GM19438 (cell line): ENCODE data around the gene CDX1.

ENCODE experiments used
- ATAC-seq: cut with Tn5 transposase; IDR thresholded peaks from one replicate; pipeline ENCODE4 v1.9.1; 2021; ENCODE audit warnings: low read depth; ENCODE audit not compliant: unreplicated experiment

The CDX1 gene

DNA sequence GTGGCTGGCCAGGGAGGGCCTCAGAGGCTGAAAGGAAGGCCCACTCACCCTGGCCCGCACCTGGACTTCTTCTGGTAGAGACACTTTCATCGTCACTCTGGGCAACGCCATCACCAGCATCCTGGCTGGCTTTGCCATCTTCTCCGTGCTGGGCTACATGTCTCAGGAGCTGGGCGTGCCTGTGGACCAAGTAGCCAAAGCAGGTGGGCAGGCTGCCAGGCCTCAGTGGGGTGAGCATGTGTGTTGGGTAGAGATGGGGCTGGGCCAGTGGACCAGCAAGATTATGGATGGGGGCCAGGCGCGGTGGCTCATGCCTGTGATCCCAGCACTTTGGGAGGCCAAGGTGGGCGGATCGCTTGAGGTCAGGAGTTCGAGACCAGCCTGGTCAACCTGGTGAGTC, 35.9 kb downstream of the CDX1 start:
- ATAC-seq: no peak

DNA sequence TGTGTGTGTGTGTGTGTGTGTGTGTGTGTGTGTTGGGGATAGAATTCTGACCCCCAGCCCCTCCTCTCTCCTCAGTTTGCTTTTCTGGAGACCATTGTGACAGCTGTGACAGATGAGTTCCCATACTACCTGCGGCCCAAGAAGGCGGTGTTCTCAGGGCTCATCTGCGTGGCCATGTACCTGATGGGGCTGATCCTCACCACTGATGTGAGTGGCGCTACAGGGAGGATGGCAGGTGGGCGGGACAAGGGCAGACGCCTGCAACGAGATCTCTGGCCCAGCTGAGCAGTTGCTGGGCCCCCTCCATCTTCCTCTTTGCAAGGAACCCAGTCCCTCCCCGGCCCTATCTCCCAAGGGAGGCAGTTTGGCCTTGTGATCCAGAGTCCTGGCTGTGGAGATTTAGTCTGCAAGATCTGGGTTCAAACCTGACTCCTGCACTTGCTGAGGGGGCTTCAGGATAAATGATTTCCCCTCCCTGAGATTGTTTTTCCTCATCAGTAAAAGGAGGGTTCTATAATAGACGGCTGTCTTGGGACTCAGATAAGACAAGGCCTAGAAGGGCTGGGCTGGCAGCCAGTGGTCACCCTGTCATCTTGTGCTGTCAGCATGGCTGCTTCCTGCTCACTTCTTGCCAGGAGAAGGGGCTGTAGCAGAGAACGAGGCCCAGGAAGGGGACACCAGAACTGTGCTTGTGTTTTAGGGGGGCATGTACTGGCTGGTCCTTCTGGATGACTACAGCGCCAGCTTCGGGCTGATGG, 37.4 kb downstream of the CDX1 start:
- no peak for ATAC-seq

DNA sequence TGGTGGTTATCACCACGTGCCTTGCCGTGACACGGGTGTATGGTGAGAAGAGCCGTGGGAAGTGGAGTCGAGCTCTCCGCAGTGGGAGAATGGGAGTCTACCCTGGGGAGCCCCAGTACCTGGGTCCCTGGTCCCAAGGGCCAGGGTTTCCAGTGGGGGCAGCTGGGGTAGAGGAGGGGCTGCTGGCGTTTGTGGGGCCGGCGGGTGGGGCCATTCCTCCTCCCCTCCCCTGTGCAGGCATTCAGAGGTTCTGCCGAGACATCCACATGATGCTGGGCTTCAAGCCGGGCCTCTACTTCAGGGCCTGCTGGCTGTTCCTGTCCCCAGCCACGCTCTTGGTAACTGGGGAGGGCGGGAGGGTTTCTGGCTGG, 38.0 kb downstream of the CDX1 start:
- no peak for ATAC-seq

DNA sequence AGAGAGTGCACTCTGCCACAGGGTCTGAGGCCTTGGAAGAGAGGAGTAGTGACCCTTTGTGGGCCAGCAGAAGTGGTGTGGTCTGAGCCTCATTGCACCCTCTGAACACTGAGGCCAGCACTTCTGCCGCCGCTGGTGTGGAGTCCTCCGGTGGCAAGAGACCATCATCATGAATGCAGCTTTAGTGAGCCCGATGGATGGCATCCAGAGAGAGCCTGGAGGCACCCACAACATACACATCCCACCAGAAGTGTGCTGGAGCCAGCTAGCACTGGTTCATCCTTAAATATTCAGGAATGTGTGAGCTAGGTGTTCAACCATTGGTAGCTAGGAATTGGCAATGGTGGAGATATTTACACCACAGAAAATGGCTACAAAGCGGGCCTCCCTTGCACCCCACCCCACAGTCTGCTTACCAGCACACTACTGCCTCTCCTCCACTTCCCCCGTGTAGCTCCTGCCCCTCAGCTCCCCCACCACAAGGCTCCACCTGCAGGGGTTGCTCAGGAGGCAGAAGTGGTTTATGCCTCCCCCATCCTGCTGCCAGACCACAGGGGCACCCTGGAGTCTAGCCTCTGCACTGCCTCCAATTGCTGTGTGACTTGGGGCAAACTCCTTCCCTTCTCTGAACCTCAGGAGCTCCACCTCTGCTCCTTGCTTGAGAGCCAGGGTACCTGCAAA, 39.7 kb downstream of the CDX1 start:
- no peak for ATAC-seq

DNA sequence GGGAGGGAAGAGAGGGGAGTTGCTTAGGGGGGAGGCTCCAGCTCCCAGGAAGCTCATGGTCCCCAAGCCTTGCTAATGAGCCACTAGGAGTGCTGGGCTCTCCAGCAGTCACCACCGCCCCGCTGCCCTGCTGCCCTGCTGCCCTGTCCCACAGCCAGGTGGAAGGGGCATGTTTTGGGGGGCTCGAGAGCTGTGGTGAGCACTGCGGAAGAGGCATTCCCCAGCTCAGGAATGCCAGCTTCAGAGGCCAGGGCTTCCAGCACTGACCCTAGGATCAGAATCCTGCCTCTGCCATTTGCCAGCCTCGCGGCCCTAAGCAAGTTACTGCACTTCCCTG, 40.2 kb downstream of the CDX1 start:
- no peak for ATAC-seq

DNA sequence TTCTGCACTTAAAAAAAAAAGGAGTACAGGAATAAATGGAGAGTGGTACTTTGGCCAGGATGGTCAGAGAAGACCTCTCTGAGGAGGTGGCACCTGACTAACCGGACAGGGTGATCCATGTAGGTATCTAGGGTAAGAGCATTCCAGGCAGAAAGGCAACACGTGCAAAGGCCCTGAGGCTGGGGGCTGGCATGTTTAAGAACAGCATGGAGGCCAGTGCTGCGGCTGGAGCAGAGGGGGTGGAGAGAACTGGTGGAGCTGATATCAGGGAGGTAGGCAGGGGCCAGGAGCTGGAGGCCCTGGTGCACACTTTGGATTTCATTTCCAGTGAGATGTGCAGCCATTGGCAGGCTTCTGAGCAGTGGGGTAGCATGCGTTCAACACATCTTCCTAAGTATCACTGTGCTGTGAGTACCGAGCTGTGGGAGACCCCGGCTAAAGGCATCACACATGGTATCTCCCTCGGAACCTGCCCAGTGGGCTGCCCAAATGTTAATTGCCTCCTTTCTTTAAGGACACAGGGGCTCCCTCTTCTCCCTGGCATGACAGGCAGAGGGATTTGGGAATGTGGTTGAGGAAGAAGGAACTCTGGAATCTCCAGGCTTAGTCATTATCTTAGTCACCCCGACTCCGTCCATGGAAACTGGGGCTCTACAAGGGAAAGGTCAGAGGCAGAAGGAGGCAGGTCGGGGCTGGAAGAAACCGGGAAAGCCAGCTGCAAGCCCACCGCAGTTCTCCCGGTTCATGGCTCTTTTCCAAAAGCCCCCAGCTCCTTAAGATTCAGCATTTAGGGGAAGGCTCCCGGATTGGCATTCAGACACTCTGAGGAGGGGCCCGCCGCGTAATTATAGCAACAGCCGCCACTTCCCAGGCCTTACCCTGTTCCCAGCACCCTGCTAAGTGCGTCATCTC, 41.9 kb downstream of the CDX1 start:
- ATAC-seq: no peak

DNA sequence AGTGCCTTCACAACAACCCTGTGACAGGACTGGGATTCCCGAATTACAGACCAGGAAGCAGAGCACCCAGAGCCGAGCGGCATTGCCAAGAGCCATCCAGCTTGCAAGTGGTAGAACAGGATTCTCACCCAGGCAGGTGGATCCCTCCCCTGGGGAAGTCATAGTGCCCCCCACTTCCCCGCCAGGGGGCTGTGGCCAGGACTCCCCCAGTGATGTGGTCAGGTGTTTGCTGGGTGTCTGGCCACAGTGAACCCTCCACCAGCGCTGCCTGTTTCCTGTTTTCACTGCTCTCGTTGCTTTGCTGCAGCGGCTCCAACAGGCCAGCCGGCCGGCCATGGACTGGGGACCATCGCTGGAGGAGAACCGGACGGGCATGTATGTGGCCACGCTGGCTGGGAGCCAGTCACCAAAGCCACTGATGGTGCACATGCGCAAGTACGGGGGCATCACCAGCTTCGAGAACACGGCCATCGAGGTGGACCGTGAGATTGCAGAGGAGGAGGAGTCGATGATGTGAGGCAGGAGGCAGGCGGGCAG, 42.6 kb downstream of the CDX1 start:
- no peak for ATAC-seq

DNA sequence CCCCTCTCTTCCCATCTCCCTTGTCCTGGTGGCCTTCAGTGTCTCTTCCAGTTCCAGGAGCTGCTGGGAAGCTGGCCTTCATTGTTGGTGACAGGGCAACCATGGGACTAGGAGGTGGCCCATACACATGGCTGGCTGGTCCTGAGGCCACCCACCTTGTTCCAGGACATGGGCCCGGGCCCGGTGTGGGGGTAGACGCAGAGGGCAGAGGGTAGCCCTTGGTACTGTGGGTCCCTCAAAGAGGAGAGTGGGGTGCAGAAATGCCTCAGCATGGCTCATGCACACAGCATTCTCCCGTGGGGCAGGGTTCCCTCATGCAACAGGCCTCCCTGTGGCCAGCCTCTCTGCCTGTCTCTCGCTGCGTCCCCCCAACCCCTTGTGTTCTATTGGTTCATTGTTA, 44.1 kb downstream of the CDX1 start:
- ATAC-seq: no peak

DNA sequence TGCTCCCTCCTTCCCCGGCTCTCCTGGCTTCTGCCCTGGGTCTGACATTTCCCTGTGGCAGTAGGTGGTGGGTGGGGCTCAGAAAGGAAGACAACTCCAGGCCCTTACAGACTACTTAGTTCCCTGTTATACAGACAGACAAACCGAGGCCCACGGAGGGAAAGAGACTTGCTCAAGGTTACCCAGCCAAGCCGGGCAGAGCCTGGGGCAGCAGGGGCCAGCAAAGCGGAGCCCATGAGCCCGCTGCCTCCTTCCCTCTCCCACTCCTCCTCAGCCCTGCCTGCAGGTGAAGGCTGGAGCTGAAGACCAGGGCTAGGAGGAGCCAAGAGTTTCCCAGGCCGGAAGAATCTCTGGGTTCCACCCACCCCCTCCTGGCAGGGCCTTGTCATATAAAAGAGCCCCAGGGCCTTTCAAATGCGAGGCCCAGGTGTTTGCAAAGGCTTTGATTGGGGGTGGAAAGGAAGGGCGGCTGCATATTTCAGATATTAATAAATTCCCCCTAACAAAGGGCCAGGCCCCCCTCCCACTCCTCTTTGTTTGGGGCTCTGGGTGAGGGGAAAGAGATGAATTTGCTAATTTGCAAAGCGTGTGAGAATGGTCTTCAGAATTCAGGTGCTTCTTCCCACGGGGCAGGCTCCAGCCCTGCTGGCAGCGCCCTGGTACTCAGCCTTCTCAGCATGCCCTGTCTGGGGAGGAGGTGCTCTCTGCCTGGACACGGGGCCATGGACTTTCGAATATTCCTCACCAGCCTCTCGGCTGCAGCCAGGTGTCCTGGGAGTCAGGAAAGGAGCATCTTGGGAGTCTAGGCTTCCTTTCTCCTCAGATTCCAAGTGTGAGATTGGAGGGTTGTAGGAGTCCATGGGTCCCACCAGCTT, 44.8 kb downstream of the CDX1 start:
- no peak for ATAC-seq

DNA sequence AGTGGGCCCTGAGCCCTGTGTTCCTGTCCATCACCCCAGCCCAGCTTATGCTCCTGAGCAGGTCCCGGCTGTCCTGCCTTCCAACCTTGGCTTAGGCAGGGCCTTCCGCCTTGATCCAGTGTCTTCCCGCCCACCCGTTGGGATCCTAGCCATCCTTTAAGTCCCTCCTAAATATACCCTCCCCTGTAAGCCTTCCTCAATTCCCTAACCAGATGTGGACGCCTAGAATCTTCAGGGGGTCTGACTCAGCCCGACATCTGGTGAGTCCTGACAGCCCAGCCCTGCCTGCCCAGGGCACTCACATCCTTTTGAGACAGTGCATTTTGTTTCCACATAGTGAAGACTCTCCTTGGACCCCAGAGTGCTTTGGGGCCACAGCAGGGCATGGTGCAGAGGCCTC, 47.0 kb downstream of the CDX1 start:
- ATAC-seq: no peak

DNA sequence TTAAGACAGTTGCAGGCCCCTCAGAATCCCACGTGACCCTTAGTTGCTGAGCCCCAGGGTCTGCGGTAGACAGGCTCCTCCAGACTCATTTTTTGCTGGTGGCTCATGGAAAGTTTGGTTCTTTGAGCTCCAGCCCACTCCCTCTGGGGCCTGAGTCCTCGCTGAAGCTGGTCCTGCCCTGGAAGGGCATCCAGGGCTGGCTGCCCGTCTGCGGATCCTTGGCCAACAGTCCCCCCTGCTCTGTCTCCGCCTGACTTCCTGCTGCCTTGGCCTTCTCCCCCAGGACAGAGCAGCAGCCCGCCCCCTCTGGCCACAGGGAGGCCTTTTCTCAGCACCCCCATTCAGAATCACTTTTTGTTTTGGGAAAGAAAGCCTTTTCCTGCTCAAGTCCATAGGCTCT, 47.7 kb downstream of the CDX1 start:
- ATAC-seq: no peak

DNA sequence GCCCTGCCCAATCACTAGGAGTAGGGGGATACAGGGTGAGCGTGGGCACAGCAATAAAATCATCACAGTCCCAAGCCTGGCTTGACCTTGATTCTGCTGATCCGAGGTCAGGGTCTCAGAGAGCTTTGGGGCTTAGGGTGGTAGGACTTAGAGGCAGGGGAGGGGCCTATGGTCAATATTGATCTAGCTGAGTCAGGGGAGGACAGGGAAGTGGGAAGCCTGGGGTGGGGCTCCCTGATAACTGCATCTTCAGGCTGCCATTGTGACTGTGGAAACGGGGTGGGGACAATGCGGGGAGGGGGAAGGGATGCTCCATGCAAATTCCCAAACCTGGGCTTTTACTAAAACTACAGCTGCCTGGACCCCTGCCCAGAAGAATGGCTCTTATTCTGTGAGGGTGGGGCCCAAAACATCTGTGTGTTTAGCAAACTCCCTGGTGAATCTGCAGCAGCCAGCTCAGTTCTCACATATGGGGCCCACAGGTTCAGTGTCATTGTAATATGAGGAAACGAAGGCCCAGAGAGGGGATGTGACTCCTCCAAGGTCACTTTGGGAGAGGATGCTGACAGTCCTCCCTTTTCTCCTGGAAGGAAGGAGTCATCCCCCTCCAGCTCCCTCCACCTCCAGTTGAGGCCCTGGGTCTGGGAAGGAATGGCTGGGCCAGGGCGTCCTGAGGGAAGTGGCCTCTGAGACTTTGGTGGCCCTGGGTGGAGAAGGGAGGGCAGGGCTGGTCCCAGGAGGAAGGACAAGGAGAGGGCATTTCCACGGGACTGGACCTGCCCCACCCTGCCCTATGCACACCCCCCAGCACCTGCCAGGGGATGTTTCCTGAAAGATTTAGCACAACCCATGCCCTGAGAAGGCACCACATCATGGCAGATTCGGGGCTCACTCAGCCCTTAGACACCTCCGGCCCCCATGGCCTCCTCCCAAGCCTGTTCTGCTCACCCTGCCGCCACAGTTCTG, 49.7 kb downstream of the CDX1 start:
- no peak for ATAC-seq

DNA sequence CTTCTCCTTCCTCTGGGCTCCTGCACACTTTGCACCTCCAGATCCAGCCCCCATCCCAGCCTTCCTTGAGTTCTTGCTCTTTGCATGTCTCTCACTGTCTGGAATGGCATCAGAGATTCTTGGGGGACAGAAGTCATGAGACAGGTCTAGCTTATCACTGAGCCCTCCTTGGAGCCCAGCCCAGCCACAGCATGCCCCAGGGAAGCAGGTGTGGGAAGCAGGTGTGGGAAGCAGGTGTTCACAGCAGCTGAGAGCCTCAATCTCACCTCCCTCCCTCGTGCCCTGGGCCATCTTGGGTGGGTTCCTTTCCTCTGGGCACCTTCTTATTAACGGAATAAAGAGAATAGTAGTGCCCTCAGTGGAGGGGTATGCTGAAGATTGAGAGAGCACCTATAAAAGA, 50.5 kb downstream of the CDX1 start:
- no peak for ATAC-seq

DNA sequence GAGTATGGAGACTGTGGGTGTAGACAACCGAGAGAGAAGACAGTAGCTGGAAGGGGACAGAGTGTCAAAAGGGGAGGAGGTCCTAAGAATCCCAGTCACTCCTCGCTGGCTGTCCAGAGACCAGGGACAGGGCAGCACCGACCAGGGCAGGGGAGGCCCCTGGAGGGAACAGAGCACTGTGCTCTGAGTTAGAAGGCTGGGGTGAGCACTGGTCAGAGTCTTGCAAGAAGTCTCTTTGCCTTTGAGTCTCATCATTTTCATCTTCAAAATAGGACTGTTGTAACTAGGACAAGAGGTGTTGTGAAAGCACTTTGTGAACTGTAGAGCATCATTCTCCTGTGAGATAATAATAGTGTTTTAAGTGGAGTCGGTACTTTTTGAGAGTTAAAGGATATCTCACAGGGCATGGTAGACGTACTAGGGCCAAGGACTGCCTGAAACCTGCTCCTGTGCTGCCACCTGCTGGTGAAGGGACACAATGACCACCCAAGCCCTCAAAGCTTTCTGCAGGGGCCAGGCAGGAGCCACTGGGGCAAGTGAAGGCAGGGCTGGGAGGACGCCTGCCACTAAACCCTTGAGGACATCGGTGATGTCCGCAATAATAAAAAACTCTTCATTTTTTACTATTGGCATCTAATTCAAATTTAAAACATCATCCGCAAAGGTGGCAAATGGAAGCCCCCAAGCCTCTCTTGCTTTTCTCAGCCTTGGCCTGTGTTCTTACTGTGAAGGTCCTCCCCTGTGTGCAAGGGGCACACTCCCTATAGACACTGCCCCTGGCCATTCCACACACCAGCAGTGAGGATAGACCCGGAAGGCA, 51.5 kb downstream of the CDX1 start:
- ATAC-seq: peak; percentile 88

DNA sequence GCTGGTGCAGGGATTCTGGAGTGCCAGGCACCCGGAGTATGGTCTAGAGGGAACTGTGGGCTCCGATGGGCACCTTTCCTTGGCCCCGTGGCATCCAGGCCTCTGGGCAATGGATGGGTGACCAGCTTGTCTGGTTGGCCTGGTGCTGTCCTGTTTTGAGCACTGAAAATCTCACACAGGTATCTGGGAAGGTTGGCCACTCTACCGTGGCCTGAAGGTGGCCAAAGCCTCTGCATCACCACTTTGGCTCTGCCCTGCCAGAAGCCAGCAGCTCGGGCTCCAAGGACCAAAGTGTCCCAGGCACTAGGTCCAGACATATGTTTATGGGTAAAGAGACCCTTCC, 52.1 kb downstream of the CDX1 start:
- ATAC-seq: no peak

DNA sequence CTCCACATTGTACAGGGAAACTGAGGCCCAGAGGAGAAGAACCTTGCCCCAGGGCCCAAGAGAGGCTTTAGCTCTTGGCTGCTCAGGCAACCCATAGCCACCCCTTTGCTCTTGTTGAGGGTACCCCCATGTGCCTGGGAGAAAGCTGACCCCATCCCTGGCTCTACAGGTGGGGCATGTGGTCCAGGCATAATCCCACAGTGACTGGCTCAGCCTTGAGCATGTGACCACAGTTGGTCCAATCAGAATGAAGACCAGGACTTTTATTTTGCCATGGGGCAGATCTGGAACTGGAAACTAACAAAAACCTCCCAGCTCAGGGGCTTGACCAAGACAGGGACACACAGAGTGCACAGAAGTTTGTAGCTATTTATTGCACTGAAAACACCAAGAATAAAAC, 52.6 kb downstream of the CDX1 start:
- ATAC-seq: no peak

DNA sequence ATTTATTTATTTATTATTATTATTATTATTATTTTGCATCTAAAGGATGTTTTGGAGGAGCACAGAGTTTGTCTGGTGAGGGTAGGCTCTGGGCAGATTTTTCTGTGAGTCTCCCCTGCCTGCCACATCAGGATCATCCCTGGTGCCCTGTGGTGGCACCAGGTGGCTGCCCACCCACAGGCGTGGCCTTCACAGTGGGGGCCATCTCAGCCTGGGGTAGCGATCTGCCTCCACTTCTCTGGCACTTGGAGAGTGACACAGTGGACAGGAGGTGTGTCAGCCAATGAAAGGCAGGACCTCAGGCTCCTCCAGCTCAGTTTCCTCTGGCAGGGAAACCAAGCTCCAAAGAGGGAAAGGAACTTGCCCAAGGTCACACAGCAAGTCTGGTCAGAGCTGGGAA, 53.3 kb downstream of the CDX1 start:
- ATAC-seq: no peak

DNA sequence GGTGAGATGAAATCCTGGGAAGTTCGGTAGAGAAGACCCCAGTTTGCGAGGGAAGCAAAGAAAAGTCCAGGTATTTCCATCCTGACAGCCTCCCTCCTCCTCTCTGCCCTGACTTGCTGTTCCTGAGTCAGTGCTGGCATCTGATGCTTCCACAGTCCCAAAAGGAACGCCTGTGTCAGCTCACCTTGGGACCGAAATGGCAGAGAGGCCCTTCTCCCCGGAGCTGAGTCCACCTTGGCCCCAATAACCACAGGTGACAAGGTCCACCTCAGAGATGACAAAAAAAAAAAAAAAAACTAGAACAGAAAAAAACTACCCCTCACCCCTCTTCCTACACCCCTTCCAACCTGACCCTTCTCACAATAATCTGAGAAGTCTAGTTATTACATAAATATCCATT, 54.9 kb downstream of the CDX1 start:
- ATAC-seq: no peak

DNA sequence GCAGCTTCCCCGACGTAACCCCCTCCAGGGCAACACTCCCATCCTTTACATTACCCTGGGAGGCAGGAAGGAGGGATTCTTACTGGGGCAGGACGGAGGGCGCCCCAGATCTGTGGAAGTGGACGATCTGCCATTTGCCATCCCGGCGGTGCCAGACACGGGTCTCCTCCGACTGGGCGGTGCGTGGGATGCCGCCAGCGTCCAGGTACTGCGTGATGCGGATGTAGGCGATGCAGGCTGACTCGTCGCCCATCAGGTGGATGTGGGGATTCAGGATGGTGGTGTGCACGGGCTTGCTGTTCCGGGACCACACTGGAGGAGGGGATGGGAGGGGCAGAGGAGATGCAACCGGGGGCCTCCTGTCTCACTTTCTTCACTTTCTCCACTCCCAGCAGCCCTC, 56.3 kb downstream of the CDX1 start:
- ATAC-seq: no peak
